ENCODE results near the gene MAP3K20. TPM values are rescaled to one million over a fixed set of nuclear protein-coding genes. Genes with fewer than 3 reads are reported as not detected.
"Not testable (repeated sequence)": the region's sequence is repeated elsewhere in the genome, so short reads cannot be mapped to it uniquely, and the experiment has no call there.

The MAP3K20 gene
- total RNA-seq, 2 donors from 2014 or later, result 45.9 to 79.6 TPM

- Histone ChIP-seq H3K9me3 (no peaks in the 10 kb centered on the region), H3K27ac (no peak overlapping the region), H3K4me1 (ENCODE audit: control insufficient read depth in 1 of 2, low read depth in 2 of 2) (peaks cover 10 to 38% of the 10 kb centered on the region in 2 donors), H3K36me3 (no peaks in the 10 kb centered on the region), H3K27me3 (replicated peaks; ENCODE audit: insufficient read depth) (no peaks in the 10 kb centered on the region), H3K4me3 (no peak overlapping the region)
- no peak for ATAC-seq (ENCODE audit: insufficient number of reproducible peaks, low FRiP score, low read depth)
- TF ChIP-seq, protein P1, sequence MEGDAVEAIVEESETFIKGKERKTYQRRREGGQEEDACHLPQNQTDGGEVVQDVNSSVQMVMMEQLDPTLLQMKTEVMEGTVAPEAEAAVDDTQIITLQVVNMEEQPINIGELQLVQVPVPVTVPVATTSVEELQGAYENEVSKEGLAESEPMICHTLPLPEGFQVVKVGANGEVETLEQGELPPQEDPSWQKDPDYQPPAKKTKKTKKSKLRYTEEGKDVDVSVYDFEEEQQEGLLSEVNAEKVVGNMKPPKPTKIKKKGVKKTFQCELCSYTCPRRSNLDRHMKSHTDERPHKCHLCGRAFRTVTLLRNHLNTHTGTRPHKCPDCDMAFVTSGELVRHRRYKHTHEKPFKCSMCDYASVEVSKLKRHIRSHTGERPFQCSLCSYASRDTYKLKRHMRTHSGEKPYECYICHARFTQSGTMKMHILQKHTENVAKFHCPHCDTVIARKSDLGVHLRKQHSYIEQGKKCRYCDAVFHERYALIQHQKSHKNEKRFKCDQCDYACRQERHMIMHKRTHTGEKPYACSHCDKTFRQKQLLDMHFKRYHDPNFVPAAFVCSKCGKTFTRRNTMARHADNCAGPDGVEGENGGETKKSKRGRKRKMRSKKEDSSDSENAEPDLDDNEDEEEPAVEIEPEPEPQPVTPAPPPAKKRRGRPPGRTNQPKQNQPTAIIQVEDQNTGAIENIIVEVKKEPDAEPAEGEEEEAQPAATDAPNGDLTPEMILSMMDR (IDR thresholded peaks at IDR 0.05), result no peak
- no peak for DNase-seq (ENCODE audit: low spot score)
Measured at GRCh38 chr2:173165443-173166238, 90.0 kb downstream of the MAP3K20 start.

- no peak overlapping the region for H3K4me3 ChIP-seq
- H3K27me3 ChIP-seq (replicated peaks; ENCODE audit: insufficient read depth), result no peaks in the 10 kb centered on the region
- H3K9me3 ChIP-seq, result no peaks in the 10 kb centered on the region
- no peaks in the 10 kb centered on the region for H3K36me3 ChIP-seq
- H3K27ac ChIP-seq, result no peak overlapping the region
- TF ChIP-seq, protein P1 (IDR thresholded peaks at IDR 0.05), result no peak
- DNase-seq (ENCODE audit: low spot score) (no peak), ATAC-seq (ENCODE audit: insufficient number of reproducible peaks, low FRiP score, low read depth) (no peak)
- H3K4me1 ChIP-seq (ENCODE audit: control insufficient read depth in 1 of 2, low read depth in 2 of 2), result peaks cover 2 to 31% of the 10 kb centered on the region in 2 donors
Measured at GRCh38 chr2:173171321-173171720, 95.7 kb downstream of the MAP3K20 start.

DNA sequence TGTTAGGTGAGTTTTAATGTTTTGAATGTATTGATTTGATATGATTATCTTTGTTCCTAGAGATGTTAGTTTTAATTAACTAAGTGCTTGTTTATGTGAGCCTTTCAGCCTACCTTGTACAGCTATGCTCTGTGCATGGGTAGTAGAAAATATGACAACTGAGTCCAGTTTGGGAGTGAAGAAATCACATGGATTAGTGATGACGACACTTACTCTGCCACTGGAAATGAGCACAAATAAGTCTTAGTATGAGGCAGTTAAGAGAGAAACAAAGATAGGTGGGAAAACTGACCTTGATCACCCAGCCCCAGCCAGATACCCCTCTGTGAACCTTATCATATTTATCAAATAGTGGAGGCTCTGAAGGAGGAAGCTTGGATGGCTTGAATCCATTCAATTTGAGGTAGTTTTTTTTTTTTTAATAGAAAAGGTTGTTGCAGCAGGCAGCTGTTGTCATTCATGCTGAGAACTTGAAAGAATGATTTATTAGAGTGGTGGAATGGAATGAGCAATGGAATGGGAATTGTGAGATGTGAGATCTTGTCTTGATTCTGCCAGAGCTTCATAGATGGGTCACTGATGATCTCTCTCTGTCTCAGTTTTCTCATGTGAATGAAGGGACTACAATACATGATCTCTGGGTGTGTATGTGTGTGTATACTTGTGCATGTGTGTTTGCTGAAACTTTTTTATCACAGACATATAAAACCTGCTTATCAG is 96.4 kb downstream of the MAP3K20 start:
- Histone ChIP-seq H3K4me1 (ENCODE audit: control insufficient read depth in 1 of 2, low read depth in 2 of 2) (peaks cover 2 to 29% of the 10 kb centered on the region in 2 donors), H3K9me3 (no peaks in the 10 kb centered on the region), H3K36me3 (no peaks in the 10 kb centered on the region), H3K27me3 (replicated peaks; ENCODE audit: insufficient read depth) (no peaks in the 10 kb centered on the region), H3K4me3 (no peak overlapping the region), H3K27ac (no peak overlapping the region)
- TF ChIP-seq, protein P1 (IDR thresholded peaks at IDR 0.05), result no peak
- no peak for DNase-seq (ENCODE audit: low spot score)
- no peak for ATAC-seq (ENCODE audit: insufficient number of reproducible peaks, low FRiP score, low read depth)

DNA sequence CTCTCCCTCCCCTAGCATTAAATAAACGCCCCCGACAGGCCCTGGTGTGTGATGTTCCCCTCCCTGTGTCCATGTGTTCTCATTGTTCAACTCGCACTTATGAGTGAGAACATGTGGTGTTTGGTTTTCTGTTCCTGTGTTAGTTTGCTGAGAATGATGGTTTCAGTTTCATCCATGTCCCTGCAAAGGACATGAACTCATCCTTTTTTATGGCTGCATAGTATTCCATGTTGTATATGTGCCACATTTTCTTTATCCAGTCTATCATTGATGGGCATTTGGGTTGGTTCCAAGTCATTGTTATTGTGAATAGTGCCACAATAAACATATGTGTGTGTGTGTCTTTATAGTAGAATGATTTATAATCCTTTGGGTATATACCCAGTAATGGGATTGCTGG is 98.7 kb downstream of the MAP3K20 start:
- H3K27me3 ChIP-seq (replicated peaks; ENCODE audit: insufficient read depth); ATAC-seq (ENCODE audit: insufficient number of reproducible peaks, low FRiP score, low read depth): not testable (repeated sequence)

GRCh38 chr2:173175222-173175621 is 99.6 kb downstream of the MAP3K20 start:
- Histone ChIP-seq H3K9me3 (no peaks in the 10 kb centered on the region), H3K27ac (no peak overlapping the region), H3K4me1 (ENCODE audit: control insufficient read depth in 1 of 2, low read depth in 2 of 2) (peaks cover 0 to 24% of the 10 kb centered on the region in 2 donors), H3K4me3 (no peak overlapping the region), H3K27me3 (replicated peaks; ENCODE audit: insufficient read depth) (no peaks in the 10 kb centered on the region), H3K36me3 (no peaks in the 10 kb centered on the region)
- ATAC-seq (ENCODE audit: insufficient number of reproducible peaks, low FRiP score, low read depth), result no peak
- TF ChIP-seq, protein P1 (IDR thresholded peaks at IDR 0.05), result no peak
- DNase-seq (ENCODE audit: low spot score), result no peak

More for the DNA sequence above, 98.7 kb downstream of the MAP3K20 start:
- H3K27ac ChIP-seq; DNase-seq (ENCODE audit: low spot score); H3K36me3 ChIP-seq; H3K9me3 ChIP-seq; H3K4me3 ChIP-seq: not testable (repeated sequence)
- peaks cover 0 to 24% of the 10 kb centered on the region in 2 donors for H3K4me1 ChIP-seq (ENCODE audit: control insufficient read depth in 1 of 2, low read depth in 2 of 2)

Measured in thoracic aorta (tissue), 2 donors.